Lower leg skin (tissue), 3 donors: Measurements from ENCODE around the gene RNF2.

ENCODE experiments used
- CTCF ChIP-seq, 3 donors: fragments of 450-650 bp; IDR thresholded peaks; one replicate each; pipeline ENCODE4 v1.5.1; 2016; ENCODE audit warnings: antibody characterized with exemption in 3 of 3, mild to moderate bottlenecking in 3 of 3, moderate library complexity in 2 of 3
- POLR2A ChIP-seq, 2 donors: fragments of 450-650 bp; IDR thresholded peaks; one replicate each; pipeline ENCODE4 v1.6.1; 2016 to 2017; ENCODE audit warnings: antibody characterized with exemption in 2 of 2, mild to moderate bottlenecking in 1 of 2, moderate library complexity in 1 of 2

GRCh38 chr1:185062710-185063370 lies 17.5 kb downstream of the RNF2 start:
- TF ChIP-seq POLR2A (IDR thresholded peaks at IDR 0.05), result no peak
- TF ChIP-seq CTCF (IDR thresholded peaks at IDR 0.05), result no peak
